T47D (cell line): ENCODE data around the gene GPR82.
"Not testable (repeated sequence)": the region's sequence is repeated elsewhere in the genome, so short reads cannot be mapped to it uniquely, and the experiment has no call there.

ENCODE experiments used
- DNase-seq, 2 experiments: peaks; one replicate each; pipeline versions ENCODE4 v3.0.0 to v3.0.0-alpha.2; 2011 to 2012; ENCODE audit warnings: low read depth in 1 of 2, low spot score in 1 of 2
- JUND ChIP-seq: IDR thresholded peaks from 2 replicates; pipeline ENCODE4 v1.6.1; 2012; ENCODE audit warnings: low read depth
- in situ Hi-C: cut with HindIII; loops from 2 replicates; pipeline ENCODE4 v1.10.0; 2016; ENCODE audit warnings: low sequenced_read_pairs, low pct_unique_long_range_greater_than_20kb

GPR82 gene

GRCh38 chrX:41705042-41705441 lies 18.9 kb upstream of the GPR82 start:
- TF ChIP-seq JUND: no peak
- in situ Hi-C loops: no loop called here
- no peak for DNase-seq

DNA sequence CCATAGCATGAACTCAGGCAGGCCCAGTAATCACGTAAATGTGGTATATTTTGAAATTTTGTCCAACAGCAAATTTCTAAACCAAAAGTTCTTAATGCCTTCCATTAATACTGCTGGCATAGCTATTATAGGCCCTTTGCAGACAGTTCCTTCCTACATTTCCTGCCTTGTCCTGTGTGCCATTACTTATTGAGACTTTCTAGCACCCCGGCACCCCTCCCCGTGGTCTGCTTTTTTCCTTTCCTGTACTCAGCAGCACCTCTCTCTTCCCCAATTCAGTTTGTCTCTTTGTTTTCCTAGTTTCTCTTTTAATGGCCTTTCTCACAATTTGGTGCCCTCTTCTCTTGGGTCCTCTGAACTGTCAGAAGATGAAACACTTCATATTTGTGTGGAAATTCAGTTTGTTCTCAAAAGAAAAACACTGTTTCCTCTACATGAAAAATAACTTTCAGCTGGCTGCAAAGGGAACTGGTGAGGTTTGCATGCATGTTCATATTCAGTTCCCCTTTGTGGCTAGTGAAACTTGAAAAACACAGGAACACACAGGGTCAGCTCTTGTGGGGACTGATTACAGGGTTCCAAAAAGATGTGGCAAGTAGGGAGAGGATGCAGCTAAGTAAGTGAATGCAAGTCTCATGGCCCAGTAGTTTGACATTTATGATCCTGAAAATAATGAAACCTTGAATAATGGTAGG lies 18.2 kb upstream of the GPR82 start:
- no peak for TF ChIP-seq JUND
- DNase-seq: no peak
- in situ Hi-C loops: no loop called here

- in situ Hi-C loops: no loop called here
- TF ChIP-seq JUND: no peak
- no peak for DNase-seq
These were observed 16.8 kb upstream of the GPR82 start for GRCh38 chrX:41707218-41707617.

GRCh38 chrX:41708486-41708885 lies 15.5 kb upstream of the GPR82 start:
- in situ Hi-C loops: no loop called here
- DNase-seq: no peak

GRCh38 chrX:41711021-41711667 lies 12.8 kb upstream of the GPR82 start:
- DNase-seq: peak in 1 of 2 experiments; percentile 19
- no peak for TF ChIP-seq JUND
- in situ Hi-C loops: no loop called here

More at GRCh38 chrX:41708486-41708885, 15.5 kb upstream of the GPR82 start:
- TF ChIP-seq JUND: no peak

GRCh38 chrX:41716222-41716621 lies 7.8 kb upstream of the GPR82 start:
- in situ Hi-C loops: no loop called here
- no peak for TF ChIP-seq JUND
- no peak for DNase-seq

GRCh38 chrX:41716767-41717473 lies 7.1 kb upstream of the GPR82 start:
- in situ Hi-C loops: no loop called here
- DNase-seq: no peak
- TF ChIP-seq JUND: no peak

DNA sequence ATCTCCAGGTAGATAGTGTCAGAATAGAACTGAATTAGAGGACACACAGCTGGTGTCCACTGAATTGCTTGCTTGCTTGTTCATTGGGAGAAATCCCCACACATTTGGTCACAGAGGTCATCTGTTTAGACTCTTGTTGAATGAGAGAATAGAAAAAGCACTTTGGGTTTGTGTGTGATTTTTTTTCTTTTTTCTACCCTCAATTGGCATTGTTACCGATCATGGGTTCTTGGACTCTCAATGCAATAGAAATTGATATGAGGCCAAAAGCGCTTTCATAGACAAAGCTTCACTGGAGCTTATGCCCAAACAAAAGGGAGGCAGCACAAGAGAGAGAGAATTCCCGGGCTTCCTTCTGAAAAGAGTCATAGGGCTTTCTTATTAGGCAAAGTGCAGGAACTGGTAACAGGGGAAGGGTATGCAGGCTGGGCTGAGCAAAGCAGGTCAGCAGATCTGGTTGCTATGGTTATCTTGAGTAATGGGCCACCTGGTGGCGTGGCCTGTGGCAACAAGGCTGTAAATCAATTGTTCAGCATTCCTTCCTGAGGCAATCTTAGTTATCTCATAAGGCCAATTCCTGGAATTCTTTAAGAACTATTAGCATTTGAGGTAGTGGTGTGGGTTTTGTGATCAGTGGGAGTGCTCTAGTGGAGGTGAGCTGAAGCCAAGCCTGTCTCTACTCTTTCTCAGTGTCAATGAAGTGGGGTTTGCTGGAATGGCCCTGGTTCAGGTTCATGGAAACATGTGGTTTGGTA lies 5.3 kb upstream of the GPR82 start:
- in situ Hi-C loops: no loop called here
- no peak for TF ChIP-seq JUND
- no peak for DNase-seq

- DNase-seq, in situ Hi-C loops: not testable (repeated sequence)
These were observed 4.4 kb upstream of the GPR82 start for GRCh38 chrX:41719610-41720009.

DNA sequence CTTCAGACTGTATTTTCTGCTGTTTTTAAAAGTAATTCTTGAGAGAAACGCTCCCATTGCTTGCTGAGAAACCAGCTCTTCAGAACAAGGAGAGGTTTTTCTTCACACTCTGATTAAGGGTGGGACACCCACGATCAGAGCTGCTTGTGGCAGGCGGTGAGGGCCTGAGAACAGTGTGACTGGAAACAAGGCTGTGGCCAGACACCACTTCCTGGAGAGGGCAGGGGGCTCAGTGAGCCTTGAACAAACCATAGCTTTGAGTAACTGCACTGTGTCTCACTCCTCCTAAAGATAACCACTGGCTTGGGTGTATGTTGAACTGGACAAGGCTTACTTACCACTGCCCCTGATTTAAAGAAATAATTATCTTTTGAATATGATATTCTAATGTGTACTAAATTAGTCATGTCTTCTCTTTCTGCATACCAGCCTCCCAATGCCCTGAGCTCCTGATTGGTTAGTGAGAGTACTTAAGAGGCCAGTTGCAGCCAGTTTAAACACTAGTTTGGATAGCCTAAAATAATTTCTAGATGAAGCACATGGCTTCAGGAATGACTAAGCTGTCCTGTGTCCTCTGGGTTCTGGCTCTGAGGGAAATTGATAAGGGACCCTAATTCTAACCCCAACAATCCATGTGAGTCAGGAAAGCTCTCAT lies 3.7 kb upstream of the GPR82 start:
- in situ Hi-C loops: no loop called here
- no peak for DNase-seq
- TF ChIP-seq JUND: no peak

- no peak for TF ChIP-seq JUND
- DNase-seq: no peak
- in situ Hi-C loops: no loop called here
These were observed 2.4 kb upstream of the GPR82 start for GRCh38 chrX:41721590-41721989.

DNA sequence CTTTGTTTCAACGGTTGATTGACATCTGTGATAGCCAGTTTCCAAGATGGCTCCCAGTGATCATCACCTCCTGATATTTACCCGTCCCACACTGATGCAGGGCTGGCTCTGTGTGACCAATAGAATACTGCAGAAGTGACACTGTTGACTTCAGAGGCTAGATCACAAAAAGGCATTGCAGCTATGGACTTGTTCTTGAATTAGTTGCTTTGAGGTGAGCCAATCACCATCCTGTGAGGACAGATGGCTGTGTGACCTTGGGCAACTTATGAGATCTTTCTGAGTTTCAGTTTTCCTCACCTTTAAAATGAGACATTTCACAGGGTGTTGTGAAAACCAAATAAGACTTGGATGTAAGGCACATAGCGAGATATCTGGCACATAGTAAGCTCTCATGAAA lies 1.8 kb upstream of the GPR82 start:
- DNase-seq: no peak
- no peak for TF ChIP-seq JUND
- in situ Hi-C loops: no loop called here
